Colonic mucosa (tissue), 4 donors: Measurements from ENCODE around the gene TSPAN15. TPM values are rescaled to one million over a fixed set of nuclear protein-coding genes. Genes with fewer than 3 reads are reported as not detected.

Source experiments
- DNase-seq: peaks from one replicate; pipeline ENCODE4 v3.0.0-alpha.2; 2020
- H3K27ac ChIP-seq: fragments of 200-600 bp; one replicate; pipeline ENCODE4 v1.8.0; 2021
- H3K27me3 ChIP-seq: fragments of 200-600 bp; one replicate; pipeline ENCODE4 v1.8.0; 2021
- H3K36me3 ChIP-seq: fragments of 200-600 bp; one replicate; pipeline ENCODE4 v1.8.0; 2021
- H3K4me1 ChIP-seq: fragments of 200-600 bp; one replicate; pipeline ENCODE4 v1.8.0; 2021; ENCODE audit warnings: mild to moderate bottlenecking
- H3K4me3 ChIP-seq: fragments of 200-600 bp; one replicate; pipeline ENCODE4 v1.8.0; 2021
- H3K9ac ChIP-seq, 2 donors: one replicate each; pipeline ENCODE4 v1.7.0; 2013; ENCODE audit warnings: control low read depth in 2 of 2, low read depth in 2 of 2, low read length in 2 of 2
- H3K9me3 ChIP-seq: fragments of 200-600 bp; one replicate; pipeline ENCODE4 v1.8.0; 2021
- CTCF ChIP-seq: fragments of 200-600 bp; IDR thresholded peaks from one replicate; pipeline ENCODE4 v1.8.0; 2022; ENCODE audit warnings: antibody characterized with exemption, mild to moderate bottlenecking
- intact Hi-C: fragments of 100-400 bp; cut with DNase I; formaldehyde crosslinking; loops from one replicate; pipeline ENCODE4 v1.14.1; 2022
- total RNA-seq, 2 donors: library from RNA; stranded (reverse); fragmentation: NEBNext Ultra II Directional in 1 of 2; extraction: Animal tissue kit (Norgen Biotek cat#: 25700) in 1 of 2; gene quantifications; one replicate each; pipeline ENCODE4 v1.2.1, GENCODE V29; 2021
- donor health status: healthy.
- donor health status: DM: no; HTN: no; CAD: no.
- donor health status: DM: no; HTN: no; CAD: no.

Gene TSPAN15
- total RNA-seq, 2 donors from 2014 or later = 129 TPM

GRCh38 chr10:69459893-69460575 lies 8.8 kb downstream of the TSPAN15 start:
- no peak for TF ChIP-seq CTCF
- Histone ChIP-seq H3K27ac (peak overlapping the region; percentile 90), H3K4me1 (peaks cover 23% of the 10 kb centered on the region), H3K36me3 (no peaks in the 10 kb centered on the region), H3K9ac (peak overlapping the region in 1 of 2 donors; percentile 54), H3K27me3 (no peaks in the 10 kb centered on the region), H3K9me3 (no peaks in the 10 kb centered on the region), H3K4me3 (no peak overlapping the region)
- intact Hi-C loops = no loop called here
- DNase-seq = no peak

- H3K4me3 ChIP-seq = no peak overlapping the region
- intact Hi-C loops = no loop called here
- no peaks in the 10 kb centered on the region for H3K9me3 ChIP-seq
- no peak for DNase-seq
- no peaks in the 10 kb centered on the region for H3K36me3 ChIP-seq
- TF ChIP-seq CTCF = no peak
- peak overlapping the region; percentile 90 for H3K27ac ChIP-seq
- H3K4me1 ChIP-seq = peaks cover 23% of the 10 kb centered on the region
- H3K27me3 ChIP-seq = no peaks in the 10 kb centered on the region
- peak overlapping the region in 1 of 2 donors; percentile 1 for H3K9ac ChIP-seq
These were observed 9.4 kb downstream of the TSPAN15 start for GRCh38 chr10:69460576-69461242.

GRCh38 chr10:69461243-69462025 lies 10.2 kb downstream of the TSPAN15 start:
- Histone ChIP-seq H3K27me3 (no peaks in the 10 kb centered on the region), H3K9ac (no peak overlapping the region), H3K9me3 (no peaks in the 10 kb centered on the region), H3K27ac (no peak overlapping the region), H3K4me3 (no peak overlapping the region), H3K36me3 (no peaks in the 10 kb centered on the region), H3K4me1 (peaks cover 23% of the 10 kb centered on the region)
- TF ChIP-seq CTCF = no peak
- no peak for DNase-seq
- intact Hi-C loops = no loop called here

GRCh38 chr10:69463886-69464285 lies 12.6 kb downstream of the TSPAN15 start:
- Histone ChIP-seq H3K4me3 (no peak overlapping the region), H3K4me1 (peaks cover 17% of the 10 kb centered on the region), H3K36me3 (no peaks in the 10 kb centered on the region), H3K9ac (peak overlapping the region in 1 of 2 donors; percentile 70), H3K27ac (no peak overlapping the region), H3K27me3 (no peaks in the 10 kb centered on the region), H3K9me3 (no peaks in the 10 kb centered on the region)
- no peak for TF ChIP-seq CTCF
- DNase-seq = no peak
- intact Hi-C loops = no loop called here

GRCh38 chr10:69464401-69464800 lies 13.1 kb downstream of the TSPAN15 start:
- Histone ChIP-seq H3K36me3 (no peaks in the 10 kb centered on the region), H3K9me3 (no peaks in the 10 kb centered on the region), H3K27ac (peak overlapping the region; percentile 9), H3K9ac (peak overlapping the region in 1 of 2 donors; percentile 70), H3K4me3 (no peak overlapping the region), H3K27me3 (no peaks in the 10 kb centered on the region), H3K4me1 (peaks cover 17% of the 10 kb centered on the region)
- DNase-seq = no peak
- intact Hi-C loops = no loop called here
- no peak for TF ChIP-seq CTCF
